Stimulated activated CD8-positive, alpha-beta memory T cell treated with anti-CD3 and anti-CD28 coated beads, Interleukin-7, amount 100 ng/mL, for 1 hour (primary cell): ENCODE measurements around the gene INTS12.

ENCODE experiments used
- DNase-seq, 2 donors: peaks; one replicate each; pipeline ENCODE4 v3.0.0-alpha.2; 2020; ENCODE audit warnings: low read depth in 2 of 2

The INTS12 gene

GRCh38 chr4:105683038-105683437 is 25.5 kb downstream of the INTS12 start:
- DNase-seq = no peak

GRCh38 chr4:105679186-105679585 is 29.3 kb downstream of the INTS12 start:
- DNase-seq = no peak

GRCh38 chr4:105677709-105678108 is 30.8 kb downstream of the INTS12 start:
- DNase-seq = no peak

- DNase-seq = no peak
Measured at GRCh38 chr4:105674011-105674410, 34.5 kb downstream of the INTS12 start.

GRCh38 chr4:105671301-105671700 is 37.2 kb downstream of the INTS12 start:
- DNase-seq = no peak

GRCh38 chr4:105670684-105671083 is 37.8 kb downstream of the INTS12 start:
- no peak for DNase-seq

- DNase-seq = no peak
Measured at GRCh38 chr4:105666693-105667092, 41.8 kb downstream of the INTS12 start.

- no peak for DNase-seq
Measured at GRCh38 chr4:105662935-105663675, 45.4 kb downstream of the INTS12 start.

- DNase-seq = no peak
Measured at GRCh38 chr4:105661028-105661427, 47.5 kb downstream of the INTS12 start.

GRCh38 chr4:105659190-105659589 is 49.3 kb downstream of the INTS12 start:
- DNase-seq = no peak

GRCh38 chr4:105657117-105657765 is 51.2 kb downstream of the INTS12 start:
- no peak for DNase-seq

- no peak for DNase-seq
Measured at GRCh38 chr4:105652286-105652888, 56.1 kb downstream of the INTS12 start.

GRCh38 chr4:105651884-105652283 is 56.6 kb downstream of the INTS12 start:
- no peak for DNase-seq

- DNase-seq = no peak
Measured at GRCh38 chr4:105650190-105650589, 58.3 kb downstream of the INTS12 start.

GRCh38 chr4:105645440-105645839 is 63.0 kb downstream of the INTS12 start:
- no peak for DNase-seq

- DNase-seq = no peak
Measured at GRCh38 chr4:105644257-105644656, 64.2 kb downstream of the INTS12 start.

GRCh38 chr4:105641845-105642244 is 66.6 kb downstream of the INTS12 start:
- DNase-seq = no peak

GRCh38 chr4:105637408-105638176 is 70.9 kb downstream of the INTS12 start:
- peak in 1 of 2 donors; percentile 0 for DNase-seq

- no peak for DNase-seq
Measured at GRCh38 chr4:105634402-105635080, 73.9 kb downstream of the INTS12 start.

- no peak for DNase-seq
Measured at GRCh38 chr4:105633241-105633640, 75.2 kb downstream of the INTS12 start.
